SIG-M5 treated with dmso at 0.1 percent for 504 hours (cell line): Measurements from ENCODE around the gene HDC.

Source experiments
- DNase-seq: peaks from one replicate; lab custom pipeline; 2025; ENCODE audit not compliant: unreplicated experiment; lab: John Stamatoyannopoulos, UW

HDC gene

GRCh38 chr15:50228866-50229265 lies 36.7 kb downstream of the HDC start:
- DNase-seq, result no peak

- DNase-seq, result no peak
These were observed 38.5 kb downstream of the HDC start for GRCh38 chr15:50227076-50227475.

GRCh38 chr15:50225938-50226337 lies 39.6 kb downstream of the HDC start:
- no peak for DNase-seq

- no peak for DNase-seq
These were observed 40.5 kb downstream of the HDC start for GRCh38 chr15:50225057-50225456.

- DNase-seq, result no peak
These were observed 40.9 kb downstream of the HDC start for GRCh38 chr15:50224606-50225005.

- DNase-seq, result no peak
These were observed 43.3 kb downstream of the HDC start for GRCh38 chr15:50222181-50222580.

GRCh38 chr15:50219820-50220219 lies 45.7 kb downstream of the HDC start:
- no peak for DNase-seq

GRCh38 chr15:50218691-50219090 lies 46.8 kb downstream of the HDC start:
- DNase-seq, result no peak

GRCh38 chr15:50218291-50218690 lies 47.2 kb downstream of the HDC start:
- DNase-seq, result no peak

- no peak for DNase-seq
These were observed 54.9 kb downstream of the HDC start for GRCh38 chr15:50210462-50211157.

- DNase-seq, result no peak
These were observed 55.7 kb downstream of the HDC start for GRCh38 chr15:50209809-50210208.

- no peak for DNase-seq
These were observed 59.5 kb downstream of the HDC start for GRCh38 chr15:50206020-50206419.

- no peak for DNase-seq
These were observed 63.5 kb downstream of the HDC start for GRCh38 chr15:50202003-50202402.

- DNase-seq, result no peak
These were observed 72.5 kb downstream of the HDC start for GRCh38 chr15:50192926-50193620.

- no peak for DNase-seq
These were observed 73.4 kb downstream of the HDC start for GRCh38 chr15:50192164-50192563.
